NCI-H524 (cell line): ENCODE results near the gene ESYT3.

ENCODE experiments used
- DNase-seq, 2 experiments: peaks; one replicate each; lab custom pipeline; 2025; lab: John Stamatoyannopoulos, UW

The ESYT3 gene, protein sequence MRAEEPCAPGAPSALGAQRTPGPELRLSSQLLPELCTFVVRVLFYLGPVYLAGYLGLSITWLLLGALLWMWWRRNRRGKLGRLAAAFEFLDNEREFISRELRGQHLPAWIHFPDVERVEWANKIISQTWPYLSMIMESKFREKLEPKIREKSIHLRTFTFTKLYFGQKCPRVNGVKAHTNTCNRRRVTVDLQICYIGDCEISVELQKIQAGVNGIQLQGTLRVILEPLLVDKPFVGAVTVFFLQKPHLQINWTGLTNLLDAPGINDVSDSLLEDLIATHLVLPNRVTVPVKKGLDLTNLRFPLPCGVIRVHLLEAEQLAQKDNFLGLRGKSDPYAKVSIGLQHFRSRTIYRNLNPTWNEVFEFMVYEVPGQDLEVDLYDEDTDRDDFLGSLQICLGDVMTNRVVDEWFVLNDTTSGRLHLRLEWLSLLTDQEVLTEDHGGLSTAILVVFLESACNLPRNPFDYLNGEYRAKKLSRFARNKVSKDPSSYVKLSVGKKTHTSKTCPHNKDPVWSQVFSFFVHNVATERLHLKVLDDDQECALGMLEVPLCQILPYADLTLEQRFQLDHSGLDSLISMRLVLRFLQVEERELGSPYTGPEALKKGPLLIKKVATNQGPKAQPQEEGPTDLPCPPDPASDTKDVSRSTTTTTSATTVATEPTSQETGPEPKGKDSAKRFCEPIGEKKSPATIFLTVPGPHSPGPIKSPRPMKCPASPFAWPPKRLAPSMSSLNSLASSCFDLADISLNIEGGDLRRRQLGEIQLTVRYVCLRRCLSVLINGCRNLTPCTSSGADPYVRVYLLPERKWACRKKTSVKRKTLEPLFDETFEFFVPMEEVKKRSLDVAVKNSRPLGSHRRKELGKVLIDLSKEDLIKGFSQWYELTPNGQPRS

DNA sequence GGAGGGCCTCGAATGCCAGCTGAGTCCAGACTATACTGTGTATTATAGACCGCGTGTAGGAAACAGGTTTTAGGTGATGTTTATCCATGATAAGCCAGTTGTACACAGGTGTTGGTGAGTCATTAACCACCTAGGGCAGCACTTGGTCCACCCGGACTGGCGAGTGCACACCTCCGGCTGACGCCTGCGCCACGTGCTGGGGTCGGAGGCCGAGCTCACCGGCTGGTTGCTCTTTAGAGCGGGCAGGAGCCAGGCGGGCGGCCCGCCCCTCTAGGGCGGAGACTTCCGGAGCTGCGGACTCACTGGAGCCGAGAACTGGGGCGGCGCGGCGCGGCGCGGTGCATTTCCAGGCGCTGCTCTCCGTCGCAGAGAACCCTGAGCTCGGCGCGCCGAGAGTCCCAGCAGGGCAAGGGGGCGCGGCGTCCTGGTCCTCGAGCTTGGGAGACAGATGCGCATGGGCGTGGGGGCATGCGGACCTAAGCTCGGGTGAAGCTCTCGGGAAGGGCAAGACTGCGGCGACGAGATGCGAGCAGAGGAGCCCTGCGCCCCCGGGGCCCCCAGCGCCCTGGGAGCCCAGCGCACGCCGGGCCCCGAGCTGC lies at the start of gene ESYT3:
Gene ESYT3, plus strand, starts transcription at position 341 of the 599 bp plus-strand sequence. Its CDS starts 183 bp downstream, at position 524.
- DNase-seq, result peak; percentile 50 to 76

DNA sequence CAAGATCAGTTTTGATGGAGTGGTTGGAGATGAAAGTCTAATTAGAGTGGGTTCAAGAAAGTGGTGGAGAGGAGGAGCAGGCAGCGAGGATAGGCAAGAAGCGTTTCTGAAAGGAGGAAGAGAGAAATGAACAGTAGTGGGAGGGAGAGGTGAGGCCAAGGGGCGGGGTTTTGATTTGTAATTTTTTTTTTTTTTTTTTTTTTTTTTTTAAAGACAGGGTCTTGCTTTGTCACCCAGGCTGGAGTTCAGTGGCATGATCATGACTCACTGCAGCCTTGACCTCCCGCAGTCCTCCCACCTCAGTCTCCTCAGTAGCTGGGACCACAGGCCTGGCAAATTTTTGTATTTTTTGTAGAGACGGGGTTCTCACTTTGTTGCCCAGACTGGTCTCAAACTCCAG lies 49.4 kb upstream of the ESYT3 start:
- DNase-seq, result no peak

DNA sequence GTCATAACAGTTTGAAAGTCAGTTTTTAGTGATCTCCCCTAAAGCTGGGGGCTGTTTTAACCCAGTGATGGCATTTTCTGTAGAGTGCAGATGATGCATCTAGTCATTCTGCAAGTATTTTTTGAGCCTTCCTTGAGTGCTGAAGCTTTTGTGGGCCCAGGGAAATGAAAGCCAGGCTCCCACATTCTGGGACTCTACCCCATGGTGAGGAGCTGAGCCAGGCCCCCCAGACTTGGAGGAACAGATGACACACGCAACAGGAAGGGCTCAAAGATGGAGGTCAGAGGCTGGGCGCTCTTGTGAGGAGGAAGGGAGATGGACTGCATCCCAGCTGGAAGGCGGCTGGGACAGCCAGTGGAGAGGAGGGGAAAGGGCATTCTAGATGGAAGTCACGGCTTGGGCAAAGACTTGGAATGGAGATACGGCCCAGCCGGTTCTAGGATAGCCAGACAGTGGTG lies 45.2 kb upstream of the ESYT3 start:
- no peak for DNase-seq

DNA sequence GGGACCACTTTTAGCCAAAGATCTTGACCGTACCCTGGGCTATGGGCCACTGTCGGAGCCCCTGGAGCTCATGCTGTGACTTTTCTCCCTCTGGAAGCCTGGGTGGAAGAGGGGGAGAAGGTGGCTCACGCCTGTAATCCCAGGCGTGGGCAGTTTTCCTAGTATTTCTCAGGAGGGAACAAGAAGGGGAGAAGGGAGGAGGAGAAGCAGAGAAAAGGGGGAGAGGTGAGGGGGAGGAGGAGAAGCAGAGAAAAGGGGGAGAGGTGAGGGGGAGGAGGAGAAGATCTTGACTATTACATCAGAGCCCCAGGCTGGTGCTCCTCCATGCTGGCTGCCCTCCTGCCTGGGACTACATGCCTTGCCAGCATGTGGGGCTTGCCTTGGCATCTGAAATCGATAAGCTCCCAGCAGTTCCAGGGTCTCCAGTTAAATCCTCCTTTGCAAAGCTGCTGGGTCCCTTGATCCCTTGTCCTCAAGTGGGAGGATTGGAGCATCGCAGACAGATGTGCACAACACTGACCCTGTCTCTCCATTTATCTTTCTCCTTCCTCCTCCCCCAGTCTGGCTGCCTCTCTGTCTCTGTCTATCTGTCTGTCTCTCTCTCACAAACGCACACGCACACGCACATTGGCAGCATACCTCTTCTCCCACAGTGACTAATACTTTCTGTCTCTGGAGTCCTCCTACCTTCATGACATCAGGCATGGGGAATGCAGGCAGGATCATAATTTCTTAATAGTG lies 44.4 kb upstream of the ESYT3 start:
- DNase-seq, result peak; percentile 64 to 81

DNA sequence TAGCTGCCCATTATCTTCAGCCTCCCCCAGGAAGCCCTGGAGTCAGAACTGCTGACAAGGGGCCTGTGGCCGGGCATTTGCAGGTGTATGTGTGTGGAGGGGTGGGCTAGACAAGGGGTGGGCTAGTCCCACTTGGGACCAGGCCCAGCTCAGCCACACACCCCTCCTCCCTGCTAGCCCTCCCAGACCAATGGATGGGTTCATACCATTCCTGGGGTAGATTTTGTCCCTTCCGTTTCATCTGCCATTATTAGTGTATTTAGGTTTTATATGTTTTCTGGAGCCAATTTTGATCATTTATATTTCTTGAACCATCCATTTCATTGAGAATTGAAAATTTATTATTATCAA lies 43.9 kb upstream of the ESYT3 start:
- no peak for DNase-seq

DNA sequence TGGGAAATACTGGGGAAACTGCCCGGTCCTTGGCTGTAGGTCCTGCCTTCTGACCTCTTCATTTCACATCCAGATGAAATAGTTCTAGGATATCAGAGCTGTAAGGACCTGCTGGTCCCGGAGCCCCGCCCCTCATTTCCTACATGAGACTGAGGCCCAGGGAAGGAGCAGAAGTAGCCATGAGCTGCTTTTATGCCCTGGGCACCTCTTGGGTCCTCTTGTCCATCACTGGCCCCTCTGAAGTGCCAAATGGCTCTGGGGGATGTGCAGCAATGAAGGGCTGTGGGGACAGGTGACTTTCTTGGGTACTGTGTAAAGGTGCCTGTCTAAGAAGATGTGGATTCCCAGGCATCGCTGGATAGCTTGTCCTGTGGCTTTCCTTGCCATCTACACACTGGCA lies 40.3 kb upstream of the ESYT3 start:
- DNase-seq, result no peak

DNA sequence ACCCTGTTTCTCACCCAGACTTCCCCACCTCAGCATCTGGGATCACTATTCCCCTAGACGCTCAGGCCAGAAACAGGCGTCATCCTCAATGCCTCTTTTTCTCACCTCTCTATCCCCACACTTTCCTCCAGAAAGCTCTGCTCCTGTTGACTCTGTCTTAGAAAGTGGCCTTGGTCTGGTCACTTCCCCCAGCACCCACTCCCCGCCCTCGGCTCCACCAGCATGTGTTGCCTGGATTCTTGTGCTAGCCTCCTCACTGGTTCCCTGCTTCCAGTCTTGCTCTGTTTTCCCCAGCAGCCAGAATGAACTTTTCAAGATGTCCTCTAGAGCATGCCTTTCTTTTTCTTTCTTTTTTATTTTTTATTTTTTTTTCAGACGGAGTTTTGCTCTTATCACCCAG lies 39.7 kb upstream of the ESYT3 start:
- no peak for DNase-seq

DNA sequence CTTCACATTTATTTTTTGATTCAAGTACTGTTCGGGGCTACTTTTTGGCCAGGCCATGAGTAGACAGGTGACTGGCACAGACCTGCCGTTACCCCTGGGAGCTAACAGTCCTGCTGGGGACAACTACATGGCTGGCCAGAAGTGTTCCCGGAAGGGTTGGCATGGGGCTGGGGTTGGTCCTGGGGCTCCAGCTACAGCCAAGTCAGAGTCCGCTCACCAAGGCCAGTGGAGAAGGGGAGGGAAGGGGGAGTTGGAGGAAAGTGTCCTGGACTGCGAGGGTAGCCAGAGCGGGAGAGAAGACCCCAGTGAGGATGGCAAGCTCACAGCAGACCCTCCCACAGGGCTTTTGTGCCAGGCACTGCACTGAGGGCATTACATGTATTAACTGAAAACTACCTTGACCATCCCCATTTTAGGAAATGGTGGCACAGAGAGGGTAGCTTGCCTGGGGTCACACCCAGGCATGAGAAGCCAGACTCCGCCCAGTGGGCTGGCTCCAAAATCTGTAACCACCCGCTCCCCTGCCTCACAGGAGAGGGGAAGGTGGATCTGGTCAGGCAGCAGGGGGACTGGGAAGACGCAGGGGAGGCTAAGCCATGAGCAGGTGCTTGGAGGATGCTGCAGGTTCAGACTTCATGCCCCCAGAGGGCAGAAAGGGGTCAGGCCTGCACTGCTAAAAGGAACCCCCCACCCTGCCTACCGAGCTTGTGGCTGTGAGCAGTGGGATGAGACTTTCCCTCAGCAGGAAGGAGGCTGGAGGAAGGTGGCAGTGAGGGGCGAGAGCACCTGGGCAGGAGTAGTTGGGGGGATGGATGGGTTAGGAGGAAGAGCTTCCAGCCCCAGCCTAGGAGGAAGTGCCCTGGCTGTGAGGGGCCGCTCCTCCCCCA lies 38.3 kb upstream of the ESYT3 start:
- no peak for DNase-seq

DNA sequence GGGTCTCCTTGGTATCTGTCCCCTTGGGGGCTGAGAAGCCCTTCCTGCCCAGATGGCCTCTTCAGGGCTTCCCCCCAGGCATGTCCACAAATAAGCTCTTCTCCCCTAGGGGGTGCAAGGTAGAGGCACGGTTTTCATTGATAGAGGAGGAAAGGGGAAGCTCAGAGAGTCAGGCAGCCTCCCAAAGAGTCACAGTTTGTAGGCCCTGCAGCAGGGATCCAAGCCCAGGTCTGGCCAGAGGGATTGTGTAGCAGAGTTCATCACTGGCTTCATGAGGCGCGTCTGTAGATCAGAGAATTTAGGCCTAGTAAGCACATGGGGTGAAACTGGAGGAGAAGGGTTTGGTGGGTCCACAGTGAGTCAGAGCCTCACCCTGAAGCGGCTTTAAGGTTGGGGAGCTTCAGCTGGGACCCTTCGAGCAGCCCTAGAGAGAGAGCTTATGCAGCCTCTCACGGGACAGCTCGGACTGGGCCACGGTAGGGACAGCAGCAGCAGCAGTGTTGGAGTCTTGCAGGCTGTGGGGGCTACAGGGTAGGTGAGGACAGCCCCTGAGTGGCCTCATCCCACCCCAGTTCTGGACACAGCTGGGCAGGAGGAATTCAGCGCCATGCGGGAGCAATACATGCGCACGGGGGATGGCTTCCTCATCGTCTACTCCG lies 37.5 kb upstream of the ESYT3 start:
- DNase-seq, result no peak

DNA sequence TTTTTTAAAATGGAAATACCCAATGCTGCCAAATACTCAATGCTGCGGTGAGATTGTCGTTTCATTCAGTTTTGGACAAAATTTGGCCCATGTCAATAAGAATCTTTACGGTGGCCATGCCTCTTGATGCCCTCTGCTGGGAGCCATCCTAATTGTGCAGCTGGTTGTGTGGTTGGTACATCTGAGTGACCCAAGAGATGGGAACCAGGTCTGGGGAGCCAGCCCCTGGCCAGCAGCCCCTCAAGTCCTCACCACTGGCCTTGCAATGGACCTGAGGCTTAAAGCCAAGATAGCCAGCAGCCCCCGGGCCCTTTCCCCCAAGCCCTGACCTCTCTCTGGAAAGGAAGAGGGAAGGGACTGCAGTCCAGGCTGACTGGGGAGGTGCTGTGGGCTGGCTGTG lies 36.4 kb upstream of the ESYT3 start:
- DNase-seq, result no peak

DNA sequence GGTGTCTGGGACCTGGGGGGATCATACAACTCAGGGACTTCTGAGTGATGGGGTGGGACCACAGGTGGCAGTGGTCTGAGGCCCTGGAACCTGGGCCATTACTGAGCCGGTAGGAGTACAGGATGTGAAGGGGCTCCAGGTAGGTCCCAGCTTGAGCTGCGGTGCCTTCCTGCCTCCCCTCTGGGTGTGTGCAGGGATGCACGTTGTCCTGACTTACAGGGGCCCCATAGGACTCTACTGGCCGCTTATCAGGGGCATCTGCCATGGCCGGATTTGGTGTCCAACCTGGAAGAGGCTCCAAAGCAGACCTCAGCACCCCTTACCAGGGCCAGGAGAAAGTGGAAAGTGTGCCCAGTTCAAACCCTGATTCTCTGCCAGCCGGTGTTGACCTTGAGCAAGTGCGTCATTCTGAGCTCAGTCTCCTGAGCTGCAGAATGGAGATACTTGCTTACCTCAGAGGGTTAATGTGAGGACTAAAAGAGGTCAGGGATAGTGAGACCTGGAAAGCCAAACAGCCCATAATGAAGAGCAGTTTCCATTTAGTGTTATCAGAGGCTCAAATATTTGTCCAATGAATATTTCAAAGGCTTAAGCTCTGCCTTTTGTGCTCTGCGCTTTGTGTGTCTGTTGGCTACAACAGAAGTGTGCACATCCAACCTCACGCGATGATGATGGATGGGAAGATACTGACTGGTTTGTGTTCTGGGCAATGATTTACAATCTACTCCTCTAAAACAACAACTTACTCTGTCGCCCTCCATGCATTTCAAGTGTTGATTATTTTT lies 35.4 kb upstream of the ESYT3 start:
- no peak for DNase-seq

DNA sequence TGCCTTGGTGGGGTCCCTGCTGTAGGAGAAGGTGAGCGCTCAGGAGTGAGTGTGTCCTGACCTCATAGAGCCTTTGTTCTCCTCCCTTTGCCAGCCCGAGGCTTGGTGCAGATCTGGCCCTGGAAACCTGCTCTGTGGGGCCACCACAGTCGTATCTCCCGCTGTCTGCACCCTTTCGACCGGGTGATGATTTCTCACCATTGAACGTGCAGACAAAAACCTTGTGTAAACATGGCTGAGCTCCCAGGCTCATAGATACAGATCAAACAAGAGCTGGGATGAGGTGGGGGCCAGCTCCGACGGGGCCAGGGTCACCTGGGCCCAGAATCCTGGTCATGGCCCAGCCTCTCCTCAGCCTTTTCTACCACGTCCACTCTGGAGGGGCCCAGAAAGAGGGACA lies 34.6 kb upstream of the ESYT3 start:
- DNase-seq, result no peak

DNA sequence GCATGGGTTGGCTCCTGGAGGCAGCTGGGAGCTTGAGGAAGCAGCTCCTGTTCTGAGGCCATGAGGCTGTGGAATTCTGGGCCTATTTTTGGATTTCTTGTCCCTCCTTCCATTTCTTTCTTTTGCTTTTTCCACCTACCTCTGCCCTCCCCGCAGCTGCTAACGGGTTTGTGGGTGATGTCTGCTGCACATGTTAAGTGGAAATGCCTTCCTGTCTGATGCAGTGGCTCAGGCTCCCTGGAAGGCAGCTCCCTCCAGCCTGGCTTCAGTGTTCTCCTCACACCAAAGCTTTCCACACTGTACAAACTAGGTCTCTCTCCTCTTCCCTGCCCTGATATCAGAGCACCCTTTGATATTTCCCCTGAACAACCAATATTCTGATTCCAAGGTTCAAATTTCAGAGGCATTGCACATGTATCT lies 33.8 kb upstream of the ESYT3 start:
- DNase-seq, result no peak

DNA sequence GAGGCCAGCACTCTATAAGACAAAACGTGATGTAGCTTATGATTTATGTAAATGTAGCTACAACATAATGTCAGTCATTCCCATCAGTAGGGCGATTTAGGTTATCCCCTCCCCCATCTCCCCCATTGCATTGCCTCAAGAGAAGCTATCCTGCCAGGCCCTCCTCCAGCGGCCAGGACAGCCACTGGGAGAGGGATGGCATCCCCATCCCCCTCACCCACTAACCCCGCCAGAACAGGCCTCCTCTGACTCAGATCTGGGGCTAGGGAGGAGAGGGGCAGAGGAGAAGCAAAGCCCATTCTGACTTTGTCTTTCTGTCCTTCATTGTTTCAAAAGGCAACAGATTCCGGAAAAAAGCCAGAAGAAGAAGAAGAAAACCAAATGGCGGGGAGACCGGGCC lies 32.6 kb upstream of the ESYT3 start:
- DNase-seq, result no peak

DNA sequence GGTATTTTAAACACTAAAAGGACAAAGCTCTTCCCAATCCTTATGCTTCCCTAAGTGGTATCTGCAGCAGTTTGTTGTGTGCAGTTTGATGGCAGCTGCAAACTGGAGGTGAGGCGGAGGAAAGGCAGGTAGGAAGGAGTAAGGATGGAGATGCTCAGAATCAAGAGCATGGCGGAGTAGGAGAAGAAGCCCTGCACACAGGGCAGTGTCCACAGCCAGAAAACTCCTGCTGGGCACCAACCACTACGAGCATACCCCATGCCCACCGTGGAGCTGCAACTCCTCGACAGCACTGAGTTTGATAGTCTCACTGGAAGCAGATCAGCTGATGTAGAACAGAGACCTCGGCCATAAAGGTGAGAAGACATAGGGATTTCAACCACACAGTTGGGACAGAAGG lies 30.3 kb upstream of the ESYT3 start:
- DNase-seq, result no peak

DNA sequence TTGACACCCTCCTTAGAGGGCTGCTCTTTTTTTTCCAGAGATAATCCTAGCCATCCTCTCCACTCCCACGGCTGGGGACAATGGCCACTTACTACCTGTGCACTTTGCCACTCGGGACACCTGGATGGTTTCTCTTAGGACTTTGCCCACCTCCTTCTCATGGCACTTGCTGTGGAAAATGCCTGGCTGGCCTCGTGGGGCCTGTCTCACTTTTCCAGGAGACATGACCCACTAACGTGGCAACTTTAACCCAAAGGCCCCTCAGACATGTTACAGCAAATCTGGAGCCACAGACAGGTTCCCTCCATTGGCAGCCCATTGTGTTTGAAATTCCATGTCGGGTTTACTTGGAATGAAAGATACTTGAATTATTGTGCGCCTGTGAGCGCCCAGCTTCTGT lies 29.4 kb upstream of the ESYT3 start:
- DNase-seq, result no peak

DNA sequence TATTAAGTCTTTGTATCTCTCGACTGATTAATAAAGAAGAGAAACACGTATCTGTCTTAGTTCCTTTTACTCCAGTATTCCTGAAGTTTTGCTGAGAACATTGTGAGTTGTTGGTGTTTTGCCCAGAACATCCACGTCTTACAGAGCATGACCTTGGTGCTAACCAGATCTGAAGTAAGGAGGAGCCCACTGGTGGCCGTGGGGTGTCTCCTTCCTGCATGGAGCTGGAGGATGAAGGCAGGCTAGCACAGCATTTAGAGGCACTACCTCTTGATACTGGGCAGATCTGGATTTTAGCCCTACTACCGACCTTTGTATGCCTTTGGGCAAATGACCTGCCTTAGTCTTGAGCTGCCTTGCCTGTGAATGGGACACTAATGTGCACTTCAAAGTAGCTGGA lies 28.9 kb upstream of the ESYT3 start:
- no peak for DNase-seq

DNA sequence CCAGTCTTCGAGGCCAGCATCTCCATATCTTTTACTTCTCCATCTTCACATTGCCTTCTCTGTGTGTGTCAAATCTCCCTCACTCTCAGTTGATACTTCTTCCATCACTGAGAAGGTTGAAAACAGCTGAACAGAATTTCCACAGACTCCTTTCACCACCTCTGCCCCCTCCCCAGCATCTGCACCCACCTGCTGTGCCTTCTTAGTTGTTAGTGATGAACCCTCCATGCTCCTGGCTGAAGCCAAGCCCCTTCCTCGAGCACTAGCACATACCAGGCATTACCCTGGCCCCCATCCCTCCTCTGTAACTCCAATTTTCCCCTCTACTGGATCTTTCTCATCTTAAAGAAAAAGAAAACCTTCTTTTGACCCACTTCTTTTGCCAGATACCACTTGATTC lies 27.8 kb upstream of the ESYT3 start:
- DNase-seq, result no peak

DNA sequence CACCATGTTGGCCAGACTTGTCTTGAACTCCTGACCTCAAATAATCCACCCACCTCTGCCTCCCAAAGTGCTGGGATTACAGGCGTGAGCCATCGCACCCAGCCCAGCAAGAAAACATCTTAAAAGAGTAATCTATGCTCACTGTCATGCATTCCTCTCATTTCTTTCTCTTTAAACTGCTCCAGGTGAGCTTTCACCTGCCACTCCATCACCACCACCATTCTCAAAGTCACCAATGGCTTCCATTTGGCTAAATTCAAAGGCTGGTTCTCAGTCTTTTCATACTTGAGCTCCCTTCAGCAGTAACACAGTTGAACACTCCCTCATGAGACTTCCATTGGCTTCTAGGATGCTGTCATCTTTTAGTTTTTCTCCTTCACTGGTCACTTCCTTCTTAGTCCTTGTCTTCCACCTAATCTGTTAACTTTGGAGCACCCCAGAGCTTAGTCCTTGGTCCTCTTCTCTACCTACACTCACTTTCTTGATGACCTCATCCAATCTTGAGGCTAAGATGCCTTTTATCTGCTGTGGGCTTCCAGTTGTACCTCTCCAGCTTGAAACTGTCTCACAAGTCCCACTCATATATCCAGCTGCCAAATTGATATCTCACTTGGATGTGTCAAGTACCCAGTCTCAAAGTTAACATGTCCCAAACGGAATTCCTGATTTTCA lies 27.0 kb upstream of the ESYT3 start:
- no peak for DNase-seq
